ENCODE measurements around the gene FCAMR. TPM values are rescaled to one million over a fixed set of nuclear protein-coding genes. Genes with fewer than 3 reads are reported as not detected.

Gene FCAMR, protein sequence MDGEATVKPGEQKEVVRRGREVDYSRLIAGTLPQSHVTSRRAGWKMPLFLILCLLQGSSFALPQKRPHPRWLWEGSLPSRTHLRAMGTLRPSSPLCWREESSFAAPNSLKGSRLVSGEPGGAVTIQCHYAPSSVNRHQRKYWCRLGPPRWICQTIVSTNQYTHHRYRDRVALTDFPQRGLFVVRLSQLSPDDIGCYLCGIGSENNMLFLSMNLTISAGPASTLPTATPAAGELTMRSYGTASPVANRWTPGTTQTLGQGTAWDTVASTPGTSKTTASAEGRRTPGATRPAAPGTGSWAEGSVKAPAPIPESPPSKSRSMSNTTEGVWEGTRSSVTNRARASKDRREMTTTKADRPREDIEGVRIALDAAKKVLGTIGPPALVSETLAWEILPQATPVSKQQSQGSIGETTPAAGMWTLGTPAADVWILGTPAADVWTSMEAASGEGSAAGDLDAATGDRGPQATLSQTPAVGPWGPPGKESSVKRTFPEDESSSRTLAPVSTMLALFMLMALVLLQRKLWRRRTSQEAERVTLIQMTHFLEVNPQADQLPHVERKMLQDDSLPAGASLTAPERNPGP
- total RNA-seq, result not detected

GRCh38 chr1:206970446-206970845 is at the start of gene FCAMR:
Gene FCAMR (minus strand): TSS chr1:206970460. CDS start chr1:206970125, 335 bp downstream.

DNA sequence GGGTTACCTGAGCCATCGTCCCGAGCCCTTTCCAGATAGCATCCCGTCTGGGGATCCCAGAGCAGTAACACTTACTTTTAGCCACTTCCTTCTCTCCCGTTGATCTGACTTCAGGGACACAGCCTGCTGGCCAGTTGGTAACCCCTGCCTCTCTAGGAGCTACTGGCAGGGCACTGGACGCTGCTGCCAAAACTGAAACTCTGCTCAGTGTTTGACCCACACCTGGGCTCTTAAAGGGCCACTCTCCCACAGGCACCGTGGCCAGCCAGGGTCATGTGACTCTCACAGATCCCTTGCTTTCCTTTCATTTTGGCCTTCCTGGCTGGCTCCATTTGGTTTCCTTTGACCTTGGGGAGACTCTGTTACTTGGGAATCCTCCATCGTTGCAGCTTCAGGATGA is 24.0 kb downstream of the FCAMR start, which contains the start of gene PIGR:
Gene PIGR (minus strand): TSS at position 206 of the 400 bp plus-strand sequence. CDS start 5,935 bp downstream, outside the sequence.

GRCh38 chr1:206921772-206922265 is 48.4 kb downstream of the FCAMR start, which contains the start of gene FCMR:
Gene FCMR (minus strand): TSS chr1:206921941. CDS start chr1:206921854, 87 bp downstream.

Other genes starting within 250 kb of the FCAMR start
- not detected for gene IL19, start 199.7 kb downstream of the FCAMR start, total RNA-seq
- gene IL10, start 198.0 kb downstream of the FCAMR start, total RNA-seq, result not detected
- not detected for gene IL20, start 104.8 kb downstream of the FCAMR start, total RNA-seq
- not detected for gene IL24, start 73.0 kb downstream of the FCAMR start, total RNA-seq
- 1.3 TPM for gene FCMR, start 48.5 kb downstream of the FCAMR start, total RNA-seq
- 23.3 TPM for gene PIGR, start 24.0 kb downstream of the FCAMR start, total RNA-seq
- 2.9 TPM for gene C1orf116, start 62.3 kb upstream of the FCAMR start, total RNA-seq
- gene YOD1, start 80.7 kb upstream of the FCAMR start, total RNA-seq, result 20.8 TPM
- gene PFKFB2, start 82.8 kb upstream of the FCAMR start, total RNA-seq, result 10.4 TPM
- gene C4BPB, start 118.4 kb upstream of the FCAMR start, total RNA-seq, result 0.60 TPM
- gene C4BPA, start 133.8 kb upstream of the FCAMR start, total RNA-seq, result not detected